AG09319 (cell line): ENCODE data around the gene GALM.

Experiments used
- DNase-seq: peaks from one replicate; pipeline ENCODE4 v3.0.0-alpha.2; 2010; ENCODE audit warnings: low read depth; ENCODE audit errors: extremely low read depth
- CTCF ChIP-seq: IDR thresholded peaks from 2 replicates; pipeline ENCODE4 v1.5.1; 2011; ENCODE audit warnings: low read depth, mild to moderate bottlenecking, inconsistent platforms, low read length, moderate library complexity

The GALM gene

GRCh38 chr2:38737925-38738324 is 72.0 kb downstream of the GALM start:
- no peak for DNase-seq
- no peak for TF ChIP-seq CTCF

DNA sequence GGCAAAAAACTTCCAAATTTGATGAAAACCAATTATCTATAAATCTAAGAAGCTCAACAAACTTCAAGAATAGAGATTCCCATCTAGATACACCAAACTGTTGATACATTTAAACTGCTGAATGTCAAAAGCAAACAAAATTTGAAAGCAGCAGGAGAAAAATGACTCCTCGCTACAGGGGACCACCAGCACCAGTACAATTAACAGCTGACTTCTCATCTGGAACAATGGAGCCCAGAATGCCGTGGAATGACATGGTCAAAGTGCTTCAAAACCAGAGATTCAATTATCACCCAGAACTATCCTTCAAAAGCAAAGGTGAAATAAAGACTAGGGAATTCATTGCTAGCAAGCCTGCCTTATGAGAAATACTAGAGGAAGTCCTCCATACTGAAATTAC is 73.6 kb downstream of the GALM start:
- no peak for DNase-seq
- no peak for TF ChIP-seq CTCF

DNA sequence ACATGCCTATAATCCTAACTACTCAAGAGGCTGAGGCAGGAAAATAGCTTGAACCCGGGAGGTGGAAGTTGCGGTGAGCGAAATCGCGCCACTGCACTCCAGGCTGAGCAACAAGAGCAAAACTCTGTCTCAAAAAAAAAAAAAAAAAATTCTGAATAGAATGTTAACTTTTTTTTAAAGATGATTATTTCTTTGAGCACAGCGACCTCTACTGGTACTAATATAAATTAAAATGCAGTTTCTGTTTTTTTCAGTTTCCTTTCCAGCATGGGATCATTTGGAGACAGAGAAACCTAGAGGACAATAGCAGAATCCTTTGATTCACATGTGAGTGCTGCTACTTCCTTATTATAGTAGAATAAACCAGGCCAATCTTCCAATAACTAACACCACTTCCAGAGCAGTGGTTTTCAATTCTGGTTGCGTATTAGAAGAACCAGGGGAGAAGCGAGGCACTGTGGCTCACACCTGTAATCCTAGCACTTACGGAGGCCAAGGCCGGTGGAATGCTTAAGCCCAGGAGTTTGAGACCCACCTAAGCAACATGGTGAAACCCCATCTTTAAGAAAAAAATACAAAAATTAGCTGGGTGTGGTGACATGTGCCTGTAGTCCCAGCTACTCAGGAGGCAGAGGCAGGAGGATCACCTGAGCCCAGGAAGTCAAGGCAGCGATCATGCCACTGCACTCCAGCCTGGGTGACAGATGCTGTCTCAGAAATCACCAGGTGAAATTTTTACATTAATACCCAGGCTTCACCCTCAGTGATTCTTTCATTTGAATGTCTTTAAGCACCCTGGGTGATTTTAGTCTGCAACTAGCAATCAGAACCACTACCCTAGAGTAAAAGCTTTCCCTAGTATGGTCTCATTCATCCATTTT is 75.2 kb downstream of the GALM start:
- peak; percentile 27 for TF ChIP-seq CTCF

DNA sequence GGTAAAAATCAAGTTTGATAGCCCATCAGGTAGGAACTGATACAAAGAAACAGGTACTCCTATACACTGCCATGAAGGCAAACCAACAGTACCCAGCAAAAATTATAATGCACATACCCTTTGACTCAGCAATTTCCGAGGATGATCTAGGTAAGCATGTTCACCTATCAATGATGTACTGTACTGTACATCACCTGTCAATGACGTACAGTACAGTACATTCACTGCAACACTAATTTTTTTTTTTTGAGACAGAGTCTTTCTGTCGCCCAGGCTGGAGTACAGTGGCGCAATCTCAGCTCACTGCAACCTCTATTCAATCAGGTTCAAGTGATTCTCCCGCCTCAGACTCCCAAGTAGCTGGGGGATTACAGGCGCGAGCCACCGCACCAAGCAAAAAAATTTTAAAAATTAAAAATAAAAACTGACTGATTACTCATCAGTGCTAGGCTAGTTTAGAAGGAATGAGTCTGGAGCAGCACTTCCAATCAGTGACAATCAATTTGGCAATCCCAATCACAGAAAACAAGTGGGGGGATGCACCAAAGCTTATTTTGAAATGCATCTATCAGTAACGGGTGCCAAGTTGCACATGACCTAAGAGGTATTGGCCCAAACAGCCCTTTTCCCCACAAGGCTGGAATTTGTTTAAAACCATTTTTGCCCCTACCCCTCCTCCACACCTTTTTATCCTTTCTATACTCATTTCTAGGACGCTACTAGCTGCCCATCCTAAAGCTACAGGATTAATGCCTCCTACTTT is 77.1 kb downstream of the GALM start:
- no peak for TF ChIP-seq CTCF

More for the DNA sequence above, 75.2 kb downstream of the GALM start:
- DNase-seq, result no peak

DNA sequence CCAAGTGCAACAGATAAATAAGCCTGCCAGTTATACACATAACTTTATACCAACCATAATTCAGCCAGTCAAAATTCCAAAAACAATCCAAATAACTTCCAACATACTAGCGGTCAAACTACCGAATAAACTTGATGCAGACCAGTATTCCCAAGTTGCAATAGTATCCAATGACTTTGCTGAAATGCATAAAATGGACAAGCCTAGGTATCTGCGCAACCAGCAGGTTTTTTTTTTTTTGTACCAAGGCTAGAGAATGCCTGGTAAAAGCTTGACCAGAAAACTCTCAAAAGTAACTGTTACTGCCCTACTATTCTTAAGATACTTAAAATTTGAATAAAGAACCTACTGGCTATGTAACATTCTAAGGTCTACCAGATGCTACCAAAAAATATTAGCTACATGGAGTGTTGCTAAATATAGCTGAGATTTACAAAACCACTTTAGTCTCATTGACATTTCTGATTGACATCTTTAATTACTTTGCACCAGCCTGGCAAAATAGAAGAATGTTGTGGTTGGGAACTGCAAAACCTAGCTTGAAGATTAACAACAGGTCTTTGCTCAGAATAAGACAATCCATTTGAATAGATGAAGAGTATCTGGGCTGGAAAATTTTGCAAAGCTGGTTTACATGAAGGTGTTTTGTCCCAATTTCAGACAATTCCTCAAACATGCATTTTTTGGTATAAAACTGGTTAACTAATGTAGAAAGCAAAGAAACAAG is 77.9 kb downstream of the GALM start:
- no peak for TF ChIP-seq CTCF

More for the DNA sequence above, 77.1 kb downstream of the GALM start:
- DNase-seq, result no peak

GRCh38 chr2:38744399-38744780 is 78.5 kb downstream of the GALM start:
- no peak for TF ChIP-seq CTCF
- no peak for DNase-seq

More for the DNA sequence above, 77.9 kb downstream of the GALM start:
- no peak for DNase-seq
